HCT116 (cell line): ENCODE data around the gene ACTG2. TPM values are rescaled to one million over a fixed set of nuclear protein-coding genes. Genes with fewer than 3 reads are reported as not detected.

ENCODE experiments used
- ATAC-seq: fragments of 200-7000 bp; cut with Tn5 transposase; 2 replicates; pipeline ENCODE4 v1.9.1; 2020; ENCODE audit warnings: mild to moderate bottlenecking, moderate library complexity
- BruUV-seq: library from RNA; stranded (reverse); fragments of 400-500 nt; replicated peaks from 2 replicates; lab custom pipeline; 2021; lab: Mats Ljungman, UMichigan
- CTCF ChIA-PET: fragments of 300-600 bp; sonication (Branson Sonifier 250); formaldehyde crosslinking; loops from one replicate; lab custom pipeline; 2021; ENCODE audit warnings: antibody characterized with exemption; lab: Charles Lee
- POLR2A ChIA-PET: fragments of 300-600, 350-600 bp; sonication (Branson Sonifier 250); formaldehyde crosslinking; loops from one replicate; lab custom pipeline; 2021; ENCODE audit warnings: antibody characterized with exemption; lab: Charles Lee
- RAD21 ChIA-PET, 2 experiments: fragments of 300-600 bp; sonication (Branson Sonifier 250); formaldehyde crosslinking; loops; one replicate each; lab custom pipeline; 2023; ENCODE audit warnings: low total read pairs in 2 of 2; ENCODE audit not compliant: uncharacterized antibody in 2 of 2, unreplicated experiment in 2 of 2, low non-redundant PET in 1 of 2; lab: Charles Lee
- DNase-seq: peaks from one replicate; pipeline ENCODE4 v3.0.0-alpha.2; 2010; ENCODE audit warnings: low read depth, low spot score
- H2AFZ ChIP-seq: fragments of 200-600 bp; shearing (Covaris generic), sonication (generic); 2 replicates; pipeline ENCODE4 v1.6.1; 2017; ENCODE audit warnings: low read depth, mixed run types, mixed read lengths, antibody characterized with exemption, low read length; ENCODE audit not compliant: poor library complexity, severe bottlenecking
- H3K27ac ChIP-seq: 2 replicates; pipeline ENCODE4 v1.5.1; 2012; ENCODE audit warnings: low read depth, low read length
- H3K27me3 ChIP-seq: fragments of 200-600 bp; sonication (generic); 2 replicates; pipeline ENCODE4 v1.6.1; 2016; ENCODE audit warnings: mixed run types, low read length, mixed read lengths; ENCODE audit not compliant: insufficient read depth
- H3K36me3 ChIP-seq, 2 experiments: fragments of 200-500 bp in 1 of 2; fragments of 200-600 bp in 1 of 2; sonication (Bioruptor generic) in 1 of 2; sonication (generic) in 1 of 2; 2 replicates each; pipeline versions ENCODE4 v1.5.1 to v1.6.1; 2014 to 2016; ENCODE audit warnings: low read length in 2 of 2, inconsistent platforms in 1 of 2, mixed read lengths in 1 of 2, mixed run types in 1 of 2; ENCODE audit not compliant: insufficient read depth in 2 of 2, control insufficient read depth in 1 of 2
- H3K4me1 ChIP-seq, 2 experiments: fragments of 200-600 bp in 1 of 2; sonication (generic) in 1 of 2; 2 replicates each; pipeline versions ENCODE4 v1.5.1 to v1.6.1; 2012 to 2017; ENCODE audit warnings: low read length in 2 of 2, inconsistent platforms in 1 of 2, mild to moderate bottlenecking in 1 of 2, mixed read lengths in 1 of 2, mixed run types in 1 of 2, moderate library complexity in 1 of 2; ENCODE audit not compliant: insufficient read depth in 2 of 2, control insufficient read depth in 1 of 2
- H3K4me2 ChIP-seq: fragments of 200-600 bp; sonication (generic); 2 replicates; pipeline ENCODE4 v1.6.1; 2017; ENCODE audit warnings: mixed run types, low read length, mixed read lengths
- H3K4me3 ChIP-seq, 2 experiments: fragments of 200-600 bp in 1 of 2; sonication (generic) in 1 of 2; replicated peaks in 1 of 2; 2 replicates each; pipeline ENCODE4 v1.5.1; 2011 to 2016; ENCODE audit warnings: low read length in 2 of 2, control low read depth in 1 of 2, low read depth in 1 of 2, mild to moderate bottlenecking in 1 of 2, mixed read lengths in 1 of 2, mixed run types in 1 of 2
- H3K79me2 ChIP-seq: fragments of 200-600 bp; sonication (generic); 2 replicates; pipeline ENCODE4 v1.6.1; 2017; ENCODE audit warnings: mild to moderate bottlenecking, mixed run types, low read length, moderate library complexity, mixed read lengths; ENCODE audit not compliant: insufficient read depth
- H3K9ac ChIP-seq: fragments of 200-600 bp; sonication (generic); 2 replicates; pipeline ENCODE4 v1.6.1; 2016; ENCODE audit warnings: low read length, mixed read lengths
- H3K9me2 ChIP-seq: fragments of 200-600 bp; sonication (generic), shearing (Covaris generic); 2 replicates; pipeline ENCODE4 v1.6.1; 2017; ENCODE audit warnings: mixed run types, mild to moderate bottlenecking, moderate library complexity; ENCODE audit not compliant: insufficient read depth
- H3K9me3 ChIP-seq, 2 experiments: fragments of 200-500 bp in 1 of 2; fragments of 200-600 bp in 1 of 2; sonication (Bioruptor generic) in 1 of 2; sonication (generic) in 1 of 2; 2 replicates each; pipeline ENCODE4 v1.6.1; 2014 to 2017; ENCODE audit warnings: low read length in 2 of 2, mixed read lengths in 2 of 2, inconsistent platforms in 1 of 2, low read depth in 1 of 2, mild to moderate bottlenecking in 1 of 2, mixed run types in 1 of 2, moderate library complexity in 1 of 2; ENCODE audit not compliant: control insufficient read depth in 1 of 2, insufficient read depth in 1 of 2
- H4K20me1 ChIP-seq: fragments of 200-600 bp; sonication (generic), shearing (Covaris generic); 2 replicates; pipeline ENCODE4 v1.6.1; 2017; ENCODE audit warnings: mixed run types, mild to moderate bottlenecking, moderate library complexity; ENCODE audit not compliant: insufficient read depth
- CBX3 ChIP-seq: IDR thresholded peaks from 2 replicates; pipeline ENCODE4 v1.6.1; 2012; ENCODE audit warnings: low read depth
- EZH2 ChIP-seq: fragments of 200-600 bp; sonication (generic); IDR thresholded peaks from 2 replicates; pipeline ENCODE4 v1.6.1; 2017; ENCODE audit warnings: antibody characterized with exemption, mixed run types
- JUND ChIP-seq: IDR thresholded peaks from 2 replicates; pipeline ENCODE4 v1.6.1; 2012
- RAD21 ChIP-seq: IDR thresholded peaks from 2 replicates; pipeline ENCODE4 v1.6.1; 2012; ENCODE audit warnings: low read depth, mild to moderate bottlenecking
- REST ChIP-seq: IDR thresholded peaks from 2 replicates; pipeline ENCODE4 v1.6.1; 2012; ENCODE audit warnings: low read depth
- SP1 ChIP-seq: IDR thresholded peaks from 2 replicates; pipeline ENCODE4 v1.6.1; 2012; ENCODE audit warnings: low read depth
- SRF ChIP-seq: IDR thresholded peaks from 2 replicates; pipeline ENCODE4 v1.6.1; 2012; ENCODE audit warnings: low read depth
- YY1 ChIP-seq: IDR thresholded peaks from 2 replicates; pipeline ENCODE4 v1.6.1; 2011; ENCODE audit warnings: low read length, low read depth, moderate library complexity, mild to moderate bottlenecking; ENCODE audit not compliant: insufficient replicate concordance; ENCODE audit errors: extremely low read depth
- ZBTB33 ChIP-seq: IDR thresholded peaks from 2 replicates; pipeline ENCODE4 v1.6.1; 2011; ENCODE audit warnings: mild to moderate bottlenecking, low read length, moderate library complexity; ENCODE audit not compliant: insufficient replicate concordance; ENCODE audit errors: extremely low read depth
- ZFX ChIP-seq: fragments of 450-650 bp; IDR thresholded peaks from 2 replicates; pipeline ENCODE4 v1.6.1; 2017
- ZNF274 ChIP-seq: fragments of 200-500 bp; sonication (Bioruptor generic); IDR thresholded peaks from 2 replicates; pipeline ENCODE4 v1.6.1; 2014; ENCODE audit warnings: mild to moderate bottlenecking, low read depth, low read length, inconsistent platforms
- intact Hi-C: fragments of 100-400 bp; cut with micrococcal nuclease; formaldehyde crosslinking; loops from 2 replicates; pipeline ENCODE4 v1.10.0; 2022
- total RNA-seq: library from RNA; stranded (reverse); gene quantifications from one replicate; pipeline ENCODE4 v1.2.1, GENCODE V29; 2021; ENCODE audit not compliant: unreplicated experiment

Gene ACTG2
- total RNA-seq, 1 experiment from 2014 or later = 0.89 TPM

- no peak for TF ChIP-seq REST
- no peak for TF ChIP-seq CBX3
- TF ChIP-seq ZNF274 = no peak
- TF ChIP-seq RAD21 = no peak
- no peak for TF ChIP-seq SP1
These were observed 53.9 kb downstream of the ACTG2 start (continued) for GRCh38 chr2:73946666-73947065.

GRCh38 chr2:73947412-73948018 is 54.7 kb downstream of the ACTG2 start:
- Histone ChIP-seq H3K4me3 (no peak overlapping the region), H3K9me2 (no peaks in the 10 kb centered on the region), H3K4me2 (no peak overlapping the region), H4K20me1 (0 out of 2 replicates have a peak, but pooled peaks cover 4% of the 10 kb centered on the region), H3K4me1 (no peaks in the 10 kb centered on the region), H3K27ac (no peak overlapping the region), H3K9ac (no peak overlapping the region)
- intact Hi-C loops = no loop called here
- RAD21 ChIA-PET = no interaction called here
- TF ChIP-seq JUND = no peak
- TF ChIP-seq SRF = no peak
- TF ChIP-seq ZBTB33 = no peak
- TF ChIP-seq EZH2 = no peak
- TF ChIP-seq REST = no peak
- TF ChIP-seq RAD21 = no peak
- no peak for TF ChIP-seq CBX3
- no peak for TF ChIP-seq ZFX
- TF ChIP-seq SP1 = no peak
- TF ChIP-seq YY1 = no peak
- TF ChIP-seq, all 23 proteins: peak for 0
- peaks cover 83% of the 10 kb centered on the region for H3K79me2 ChIP-seq
- CTCF ChIA-PET = no interaction called here
- DNase-seq (no peak), ATAC-seq (no peak)
- BruUV-seq = no TSS peak
- no peak overlapping the region for H2AFZ ChIP-seq
- peaks cover 39 to 51% of the 10 kb centered on the region in 2 experiments for H3K36me3 ChIP-seq
- no peaks in the 10 kb centered on the region for H3K9me3 ChIP-seq
- no peaks in the 10 kb centered on the region for H3K27me3 ChIP-seq
- POLR2A ChIA-PET = no interaction called here
